ENCODE data around the gene DHRSX. TPM values are rescaled to one million over a fixed set of nuclear protein-coding genes. Genes with fewer than 3 reads are reported as not detected.

The DHRSX gene
- total and polyA plus RNA-seq, 2 of the 8 experiments (the other 6 are each of a cell fraction or from before 2014, with no cell fraction given): 35.1 to 43.4 TPM

DNA sequence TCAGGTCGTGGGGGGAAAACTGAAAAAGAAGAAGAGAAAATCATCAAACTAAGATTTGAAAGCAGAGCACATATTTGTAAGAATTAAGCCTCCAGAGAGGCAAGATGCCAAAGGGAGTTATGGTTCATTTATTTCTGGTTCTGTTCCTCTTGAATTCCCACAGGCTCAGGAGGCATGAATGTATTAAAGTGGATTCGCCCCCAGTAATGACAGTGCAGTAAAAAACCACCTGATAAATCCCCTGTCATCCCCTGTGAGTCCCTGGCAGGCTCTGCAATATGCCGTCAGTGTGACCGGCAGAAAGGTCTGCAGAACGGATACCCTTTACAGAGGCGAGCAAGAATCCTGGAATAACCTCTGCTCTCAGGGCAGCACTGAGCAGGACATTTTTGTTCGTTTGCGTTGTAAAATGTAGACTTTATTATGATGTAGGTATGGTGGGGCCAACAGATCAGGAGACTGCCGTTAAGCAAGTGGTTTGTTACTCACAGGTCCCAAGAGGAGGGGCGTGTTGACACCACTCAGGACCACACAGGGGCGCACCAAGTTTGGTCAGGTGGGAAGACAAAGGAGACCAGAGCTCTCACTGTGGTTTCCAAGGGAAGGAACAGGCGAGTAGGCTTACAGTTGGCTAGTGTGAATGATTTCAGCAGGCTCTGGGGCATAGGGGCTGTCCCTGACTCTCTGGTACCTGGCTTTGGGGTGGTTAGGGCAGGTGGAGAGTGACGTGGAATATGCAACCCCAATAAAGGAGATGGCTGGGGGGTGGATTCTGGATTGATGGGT, 75.3 kb downstream of the DHRSX start:
- 75% methylated on average over 13 of the region's 13 CpGs; no CpG with 5 or more reads in 1 of the 2 experiments for WGBS, 2 experiments (ENCODE audit: extremely low coverage in 1 of 2, insufficient coverage in 1 of 2, insufficient read length in 1 of 2, insufficient replicate concordance in 2 of 2, low coverage in 1 of 2, low lambda C conversion rate in 2 of 2, missing lambda C conversion rate in 1 of 2)
- FAIRE-seq (no peak), DNase-seq (ENCODE audit: low read depth in 1 of 2, low spot score in 2 of 2) (no peak)
- Histone ChIP-seq H2BK5ac (ENCODE audit: low read depth, low read length) (no peak overlapping the region), H3K4me1 (replicated peaks in 1 of 4; ENCODE audit: control insufficient read depth in 3 of 4, insufficient read depth in 4 of 4, low read length in 3 of 4) (no peaks in the 10 kb centered on the region), H3K79me1 (ENCODE audit: low read depth, low read length) (no peaks in the 10 kb centered on the region), H2BK15ac (ENCODE audit: low read length) (no peak overlapping the region), H3K14ac (ENCODE audit: insufficient read length) (no peak overlapping the region), H3K56ac (replicated peaks; ENCODE audit: insufficient read length, low read depth, low read length) (no peak overlapping the region), H4K91ac (replicated peaks; ENCODE audit: insufficient read length, low read length) (no peak overlapping the region), H2AK5ac (ENCODE audit: low read depth, low read length) (no peak overlapping the region), H3K18ac (ENCODE audit: extremely low read depth, low read length) (no peak overlapping the region), H3K23me2 (ENCODE audit: low read depth, low read length) (peaks cover 2% of the 10 kb centered on the region; the same call in 1 of the 2 replicates), H3K9ac (replicated peaks in 1 of 4; ENCODE audit: extremely low read depth in 1 of 4, low read depth in 3 of 4, low read length in 3 of 4) (no peak overlapping the region; a peak in 1 of 7 replicates), H2BK20ac (ENCODE audit: low read length) (no peak overlapping the region), H3K9me3 (ENCODE audit: insufficient read depth in 2 of 2, low read depth in 1 of 2, low read length in 1 of 2) (no peaks in the 10 kb centered on the region), H2AFZ (ENCODE audit: low read length) (no peak overlapping the region), H2BK120ac (replicated peaks; ENCODE audit: low read depth, low read length) (no peak overlapping the region), H3K27me3 (replicated peaks in 1 of 4; ENCODE audit: control insufficient read depth in 3 of 4, extremely low read depth in 1 of 4, insufficient read depth in 3 of 4, low read length in 3 of 4) (no peaks in the 10 kb centered on the region), H4K20me1 (replicated peaks in 1 of 2; ENCODE audit: control insufficient read depth in 1 of 2, insufficient read depth in 2 of 2, low read length in 2 of 2) (no peaks in the 10 kb centered on the region), H3K23ac (ENCODE audit: insufficient read length) (no peak overlapping the region), H4K8ac (ENCODE audit: extremely low read depth, insufficient read depth, low read length) (peak overlapping the region; percentile 23; the same call in 1 of the 2 replicates), H3K4me3 (ENCODE audit: extremely low read depth in 1 of 4, insufficient read depth in 2 of 4, low read depth in 3 of 4, low read length in 4 of 4) (no peak overlapping the region), H4K5ac (ENCODE audit: insufficient read length, low read depth, low read length) (no peak overlapping the region), H3K79me2 (ENCODE audit: control insufficient read depth in 1 of 2, insufficient read depth in 2 of 2, low read length in 2 of 2) (peaks cover 0 to 13% of the 10 kb centered on the region in 2 experiments; a peak in 2 of 4 replicates), H3K27ac (ENCODE audit: low read depth, low read length) (no peak overlapping the region), H3K4me2 (ENCODE audit: insufficient read depth in 1 of 2, low read depth in 2 of 2, low read length in 2 of 2) (no peak overlapping the region), H2BK12ac (ENCODE audit: low read depth, low read length) (no peak overlapping the region), H3K4ac (replicated peaks; ENCODE audit: insufficient read length, low read depth, low read length) (no peak overlapping the region), H3K36me3 (ENCODE audit: control insufficient read depth in 2 of 4, insufficient read depth in 4 of 4, low read length in 3 of 4) (peaks cover 2 to 18% (median 7%) of the 10 kb centered on the region in 4 experiments; a peak in 6 of 8 replicates)
- ChIA-PET POLR2A (ENCODE audit: partially characterized antibody) (no interaction called here), CTCF (ENCODE audit: partially characterized antibody) (no interaction called here)
- TF ChIP-seq, protein P1, sequence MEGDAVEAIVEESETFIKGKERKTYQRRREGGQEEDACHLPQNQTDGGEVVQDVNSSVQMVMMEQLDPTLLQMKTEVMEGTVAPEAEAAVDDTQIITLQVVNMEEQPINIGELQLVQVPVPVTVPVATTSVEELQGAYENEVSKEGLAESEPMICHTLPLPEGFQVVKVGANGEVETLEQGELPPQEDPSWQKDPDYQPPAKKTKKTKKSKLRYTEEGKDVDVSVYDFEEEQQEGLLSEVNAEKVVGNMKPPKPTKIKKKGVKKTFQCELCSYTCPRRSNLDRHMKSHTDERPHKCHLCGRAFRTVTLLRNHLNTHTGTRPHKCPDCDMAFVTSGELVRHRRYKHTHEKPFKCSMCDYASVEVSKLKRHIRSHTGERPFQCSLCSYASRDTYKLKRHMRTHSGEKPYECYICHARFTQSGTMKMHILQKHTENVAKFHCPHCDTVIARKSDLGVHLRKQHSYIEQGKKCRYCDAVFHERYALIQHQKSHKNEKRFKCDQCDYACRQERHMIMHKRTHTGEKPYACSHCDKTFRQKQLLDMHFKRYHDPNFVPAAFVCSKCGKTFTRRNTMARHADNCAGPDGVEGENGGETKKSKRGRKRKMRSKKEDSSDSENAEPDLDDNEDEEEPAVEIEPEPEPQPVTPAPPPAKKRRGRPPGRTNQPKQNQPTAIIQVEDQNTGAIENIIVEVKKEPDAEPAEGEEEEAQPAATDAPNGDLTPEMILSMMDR (IDR thresholded peaks at IDR 0.05; ENCODE audit: control extremely low read depth in 1 of 3, insufficient read depth in 1 of 3, low read depth in 1 of 3, low read length in 3 of 3): peak; percentile 24 to 49 (median 40); a peak in 2 of 4 replicates
- TF ChIP-seq CHD1 (IDR thresholded peaks at IDR 0.05; ENCODE audit: low read depth, low read length): no peak
- no peak for TF ChIP-seq SUZ12 (IDR thresholded peaks at IDR 0.05; ENCODE audit: low read length)
- peak; percentile 54 to 57 for TF ChIP-seq RAD21 (IDR thresholded peaks at IDR 0.05 in 1 of 2, conservative IDR thresholded peaks at IDR 0.05 in 1 of 2; ENCODE audit: low read depth in 2 of 2, low read length in 2 of 2)
- no peak for TF ChIP-seq EGR1 (IDR thresholded peaks at IDR 0.05; ENCODE audit: borderline replicate concordance, low read depth, low read length)
